B cell (primary cell): ENCODE results near the gene TENM3. TPM values are rescaled to one million over a fixed set of nuclear protein-coding genes. Genes with fewer than 3 reads are reported as not detected.
A peak's percentile ranks its signal among the peaks of the same experiment; 100 is the strongest.
"Not testable (repeated sequence)": the region's sequence is repeated elsewhere in the genome, so short reads cannot be mapped to it uniquely, and the experiment has no call there.

Experiments used
- ATAC-seq: fragments of 200-7000 bp; cut with Tn5 transposase; one replicate; pipeline ENCODE4 v1.10.0; 2021; ENCODE audit warnings: low read depth, mild to moderate bottlenecking, moderate number of reproducible peaks, moderate library complexity
- CTCF ChIA-PET: fragments of 350-600 bp; sonication (Branson Sonifier 250); formaldehyde crosslinking; loops from one replicate; lab custom pipeline; 2021; ENCODE audit warnings: antibody characterized with exemption, inconsistent platforms; lab: Charles Lee
- POLR2A ChIA-PET: fragments of 350-600 bp; sonication (Branson Sonifier 250); formaldehyde crosslinking; loops from one replicate; lab custom pipeline; 2021; ENCODE audit warnings: antibody characterized with exemption; lab: Charles Lee
- DNase-seq: peaks from one replicate; pipeline ENCODE4 v3.0.0; 2013
- H2AFZ ChIP-seq: 2 replicates; pipeline ENCODE4 v1.6.1; 2012; ENCODE audit warnings: mild to moderate bottlenecking, low read depth, low read length; ENCODE audit not compliant: insufficient read depth, poor library complexity, severe bottlenecking
- H3K27ac ChIP-seq, 2 donors: 1 replicate in 1 of 2; 2 replicates in 1 of 2; pipeline ENCODE4 v1.5.1; 2012 to 2013; ENCODE audit warnings: low read length in 2 of 2, mild to moderate bottlenecking in 2 of 2, moderate library complexity in 1 of 2
- H3K27me3 ChIP-seq, 4 experiments: fragments of 200-600 bp in 1 of 4; sonication (generic) in 1 of 4; replicated peaks in 1 of 4; 1 replicate in 2 of 4; 2 replicates in 2 of 4; pipeline versions ENCODE4 v1.6.1 to v1.7.0; 2013 to 2016; ENCODE audit warnings: low read length in 3 of 4, mild to moderate bottlenecking in 2 of 4, mixed read lengths in 1 of 4, moderate library complexity in 1 of 4; ENCODE audit not compliant: insufficient read depth in 4 of 4, control insufficient read depth in 3 of 4; ENCODE audit errors: control extremely low read depth in 1 of 4
- H3K36me3 ChIP-seq, 2 experiments: replicated peaks in 1 of 2; 1 replicate in 1 of 2; 2 replicates in 1 of 2; pipeline versions ENCODE4 v1.6.1 to v1.7.1; 2013; ENCODE audit warnings: low read length in 1 of 2; ENCODE audit not compliant: insufficient read depth in 2 of 2, control insufficient read depth in 1 of 2; ENCODE audit errors: control extremely low read depth in 1 of 2, extremely low read depth in 1 of 2
- H3K4me1 ChIP-seq, 2 donors: fragments of 200-600 bp in 1 of 2; sonication (generic) in 1 of 2; 1 replicate in 1 of 2; 2 replicates in 1 of 2; pipeline versions ENCODE4 v1.5.1 to v1.6.1; 2013 to 2017; ENCODE audit warnings: low read length in 2 of 2; ENCODE audit not compliant: control insufficient read depth in 2 of 2, insufficient read depth in 2 of 2
- H3K4me2 ChIP-seq: replicated peaks from 2 replicates; pipeline ENCODE3; 2012; ENCODE audit warnings: mild to moderate bottlenecking, low read depth, low read length; ENCODE audit not compliant: poor library complexity, severe bottlenecking
- H3K4me3 ChIP-seq, 5 experiments: fragments of 200-600 bp in 1 of 5; sonication (generic) in 1 of 5; 1 replicate in 3 of 5; 2 replicates in 2 of 5; pipeline versions ENCODE4 v1.5.1 to v1.7.0; 2011 to 2016; ENCODE audit warnings: low read length in 4 of 5, mild to moderate bottlenecking in 4 of 5, low read depth in 2 of 5, control low read depth in 1 of 5, moderate library complexity in 1 of 5; ENCODE audit not compliant: insufficient read depth in 1 of 5; ENCODE audit errors: control extremely low read depth in 1 of 5, extremely low read depth in 1 of 5
- H3K79me2 ChIP-seq: fragments of 200-600 bp; sonication (generic); one replicate; pipeline ENCODE4 v1.6.0; 2016; ENCODE audit warnings: low read length; ENCODE audit not compliant: control insufficient read depth, insufficient read depth
- H3K9ac ChIP-seq: fragments of 200-600 bp; sonication (generic); 2 replicates; pipeline ENCODE4 v1.6.1; 2017; ENCODE audit warnings: mild to moderate bottlenecking, low read length, moderate library complexity
- H3K9me3 ChIP-seq, 3 donors: one replicate each; pipeline versions ENCODE4 v1.6.1 to v1.7.1; 2013; ENCODE audit warnings: low read length in 2 of 3; ENCODE audit not compliant: control insufficient read depth in 2 of 3, insufficient read depth in 1 of 3; ENCODE audit errors: control extremely low read depth in 1 of 3
- H4K20me1 ChIP-seq: 2 replicates; pipeline ENCODE4 v1.6.0; 2012; ENCODE audit warnings: mild to moderate bottlenecking, low read length; ENCODE audit not compliant: insufficient read depth, control insufficient read depth, poor library complexity, severe bottlenecking
- H3K27ac Mint-ChIP-seq: one replicate; pipeline ENCODE4 v1.8.0; 2021; ENCODE audit warnings: mixed read lengths
- H3K27me3 Mint-ChIP-seq: one replicate; pipeline ENCODE4 v1.8.0; 2021; ENCODE audit warnings: mixed read lengths
- H3K4me1 Mint-ChIP-seq: one replicate; pipeline ENCODE4 v1.8.0; 2021; ENCODE audit warnings: mixed read lengths
- H3K4me3 Mint-ChIP-seq: one replicate; pipeline ENCODE4 v1.8.0; 2021; ENCODE audit warnings: mixed read lengths
- H3K9me3 Mint-ChIP-seq: one replicate; pipeline ENCODE4 v1.8.0; 2022; ENCODE audit warnings: mixed read lengths; ENCODE audit not compliant: insufficient read depth
- EZH2 ChIP-seq: IDR thresholded peaks from 2 replicates; pipeline ENCODE4 v1.6.1; 2012; ENCODE audit warnings: borderline replicate concordance, low read depth, mild to moderate bottlenecking, moderate library complexity, low read length; ENCODE audit not compliant: insufficient read depth, poor library complexity, severe bottlenecking
- WGBS: methylation state at CpG from one replicate; pipeline ENCODE4 v1.1.5; 2013; ENCODE audit warnings: missing lambda C conversion rate; ENCODE audit not compliant: insufficient coverage; 5-methylcytosine and 5-hydroxymethylcytosine counted together
- intact Hi-C: fragments of 100-400 bp; cut with micrococcal nuclease; formaldehyde crosslinking; loops from one replicate; pipeline ENCODE4 v1.10.0; 2022
- polyA plus RNA-seq: library from polyadenylated mRNA; depleted of rRNA; stranded (reverse); fragments of >200 nt; gene quantifications from 2 replicates; pipeline ENCODE4 v1.2.3, GENCODE V29; 2012
- total RNA-seq, 2 donors: library from RNA; stranded (reverse); fragments of 120-200 nt in 1 of 2; gene quantifications; 1 replicate in 1 of 2; 2 replicates in 1 of 2; pipeline versions ENCODE4 v1.2.3 to v1.2.4, GENCODE V29; 2013 to 2022
- TF ChIP-seq, protein P1 (sequence below): fragments of 200-600 bp; IDR thresholded peaks from one replicate; pipeline ENCODE4 v1.8.0; 2022; ENCODE audit warnings: antibody characterized with exemption, mild to moderate bottlenecking

Gene TENM3
- total and polyA plus RNA-seq, 2 donors (not counting 1 experiment from before 2014, with no cell fraction given): not detected

DNA sequence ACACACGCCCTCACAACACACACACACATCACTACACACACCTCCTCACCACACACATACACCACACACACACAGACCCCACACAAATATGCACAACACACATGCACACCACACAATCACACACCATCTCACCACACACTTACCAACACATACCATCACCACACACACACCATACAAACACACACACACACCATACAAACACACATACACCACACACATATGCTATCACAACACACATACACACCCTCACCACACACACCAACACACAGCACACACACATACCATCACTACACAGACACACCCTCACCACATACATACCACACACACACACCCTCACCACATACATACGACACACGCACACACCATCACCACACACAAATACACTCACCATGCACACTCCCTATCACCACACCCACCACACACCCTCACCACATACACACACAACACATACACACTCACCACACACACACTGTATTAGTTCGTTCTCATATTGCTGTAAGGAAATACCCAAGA, 567.0 kb downstream of the TENM3 start:
- Histone ChIP-seq H2AFZ (no peak overlapping the region), H3K36me3 (no peaks in the 10 kb centered on the region), H3K79me2 (no peaks in the 10 kb centered on the region), H4K20me1 (no peaks in the 10 kb centered on the region), H3K4me2 (peak overlapping the region; percentile 42), H3K27ac (no peak overlapping the region), H3K27me3 (peaks cover 0 to 21% (median 2%) of the 10 kb centered on the region in 4 experiments), H3K4me1 (peaks cover 21 to 26% of the 10 kb centered on the region in 2 donors), H3K4me3 (no peak overlapping the region), H3K9ac (no peak overlapping the region), H3K9me3 (peaks cover 0 to 46% (median 5%) of the 10 kb centered on the region in 3 donors)
- ChIA-PET CTCF (no interaction called here), POLR2A (no interaction called here)
- intact Hi-C loops: no loop called here
- WGBS: 92% methylated on average over 3 of the region's 4 CpGs
- H3K4me1 Mint-ChIP-seq: peaks cover 13% of the 10 kb centered on the region
- TF ChIP-seq, protein P1, sequence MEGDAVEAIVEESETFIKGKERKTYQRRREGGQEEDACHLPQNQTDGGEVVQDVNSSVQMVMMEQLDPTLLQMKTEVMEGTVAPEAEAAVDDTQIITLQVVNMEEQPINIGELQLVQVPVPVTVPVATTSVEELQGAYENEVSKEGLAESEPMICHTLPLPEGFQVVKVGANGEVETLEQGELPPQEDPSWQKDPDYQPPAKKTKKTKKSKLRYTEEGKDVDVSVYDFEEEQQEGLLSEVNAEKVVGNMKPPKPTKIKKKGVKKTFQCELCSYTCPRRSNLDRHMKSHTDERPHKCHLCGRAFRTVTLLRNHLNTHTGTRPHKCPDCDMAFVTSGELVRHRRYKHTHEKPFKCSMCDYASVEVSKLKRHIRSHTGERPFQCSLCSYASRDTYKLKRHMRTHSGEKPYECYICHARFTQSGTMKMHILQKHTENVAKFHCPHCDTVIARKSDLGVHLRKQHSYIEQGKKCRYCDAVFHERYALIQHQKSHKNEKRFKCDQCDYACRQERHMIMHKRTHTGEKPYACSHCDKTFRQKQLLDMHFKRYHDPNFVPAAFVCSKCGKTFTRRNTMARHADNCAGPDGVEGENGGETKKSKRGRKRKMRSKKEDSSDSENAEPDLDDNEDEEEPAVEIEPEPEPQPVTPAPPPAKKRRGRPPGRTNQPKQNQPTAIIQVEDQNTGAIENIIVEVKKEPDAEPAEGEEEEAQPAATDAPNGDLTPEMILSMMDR: no peak
- TF ChIP-seq EZH2: no peak
- peaks cover 5% of the 10 kb centered on the region for H3K9me3 Mint-ChIP-seq
- no peak overlapping the region for H3K27ac Mint-ChIP-seq
- ATAC-seq (no peak), DNase-seq (no peak)
- no peak overlapping the region for H3K4me3 Mint-ChIP-seq
- peaks cover 15% of the 10 kb centered on the region for H3K27me3 Mint-ChIP-seq

DNA sequence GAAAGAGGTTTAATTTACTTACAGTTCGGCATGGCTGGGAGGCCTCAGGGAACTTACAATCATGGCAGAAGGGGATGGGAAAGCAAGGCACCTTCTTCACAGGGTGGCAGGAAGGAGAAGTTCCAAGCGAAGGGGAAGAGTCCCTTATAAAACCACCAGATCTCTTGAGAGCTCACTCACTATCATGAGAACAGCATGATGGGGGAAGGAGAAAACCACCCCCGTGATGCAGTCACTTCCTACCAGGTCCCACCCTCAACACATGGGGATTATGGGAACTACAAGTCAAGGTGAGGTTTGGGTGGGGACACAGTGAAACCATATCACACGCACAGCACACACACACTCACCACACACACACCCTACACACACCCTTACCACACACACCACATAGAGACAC, 569.7 kb downstream of the TENM3 start:
- peaks cover 9% of the 10 kb centered on the region for H3K4me1 Mint-ChIP-seq
- H3K27ac ChIP-seq: no peak overlapping the region
- H3K4me2 ChIP-seq: no peak overlapping the region
- no peak overlapping the region for H3K27ac Mint-ChIP-seq
- no peaks in the 10 kb centered on the region for H3K79me2 ChIP-seq
- H3K9me3 Mint-ChIP-seq: peaks cover 5% of the 10 kb centered on the region
- H3K4me3 ChIP-seq: no peak overlapping the region
- 48% methylated on average over 2 of the region's 4 CpGs for WGBS
- H3K27me3 Mint-ChIP-seq: peaks cover 6% of the 10 kb centered on the region
- CTCF ChIA-PET: no interaction called here
- peaks cover 0 to 32% (median 5%) of the 10 kb centered on the region in 3 donors for H3K9me3 ChIP-seq
- H3K4me1 ChIP-seq: peaks cover 10 to 14% of the 10 kb centered on the region in 2 donors
- POLR2A ChIA-PET: no interaction called here
- ATAC-seq (no peak), DNase-seq (no peak)
- H3K4me3 Mint-ChIP-seq: no peak overlapping the region
- H2AFZ ChIP-seq: no peak overlapping the region
- no peaks in the 10 kb centered on the region for H3K27me3 ChIP-seq
- TF ChIP-seq, protein P1: no peak
- no peak for TF ChIP-seq EZH2
- no peak overlapping the region for H3K9ac ChIP-seq
- intact Hi-C loops: no loop called here
- H3K36me3 ChIP-seq: no peaks in the 10 kb centered on the region
- no peaks in the 10 kb centered on the region for H4K20me1 ChIP-seq

DNA sequence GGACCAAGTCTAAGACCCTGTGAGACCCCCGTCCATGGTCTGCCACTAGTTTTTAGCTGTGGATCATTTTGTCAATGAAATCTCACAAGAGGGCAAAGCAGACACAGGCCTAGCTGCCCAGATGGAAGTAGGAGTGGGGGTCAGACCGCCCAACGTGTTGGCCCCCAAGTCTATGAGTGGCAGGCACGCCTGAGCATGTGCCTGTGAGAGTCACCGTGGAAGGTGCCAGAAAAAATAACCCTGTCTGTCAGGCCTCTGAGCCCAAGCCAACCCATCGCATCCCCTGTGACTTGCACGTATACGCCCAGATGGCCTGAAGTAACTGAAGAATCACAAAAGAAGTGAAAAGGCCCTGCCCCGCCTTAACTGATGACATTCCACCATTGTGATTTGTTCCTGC, 570.9 kb downstream of the TENM3 start:
- H3K4me1 ChIP-seq: peaks cover 6 to 11% of the 10 kb centered on the region in 2 donors
- H3K9ac ChIP-seq, H2AFZ ChIP-seq, H4K20me1 ChIP-seq, H3K27ac Mint-ChIP-seq, H3K27me3 ChIP-seq, H3K79me2 ChIP-seq, H3K27me3 Mint-ChIP-seq, CTCF ChIA-PET, H3K4me1 Mint-ChIP-seq, H3K36me3 ChIP-seq, H3K27ac ChIP-seq, DNase-seq, H3K4me2 ChIP-seq, H3K9me3 Mint-ChIP-seq, H3K4me3 ChIP-seq, intact Hi-C loops, H3K4me3 Mint-ChIP-seq, POLR2A ChIA-PET, ATAC-seq: not testable (repeated sequence)
- 100% methylated on average over 4 of the region's 9 CpGs for whole genome bisulfite sequencing
- peaks cover 0 to 21% (median 2%) of the 10 kb centered on the region in 3 donors for H3K9me3 ChIP-seq
